Lung (tissue), 12 donors: ENCODE results near the gene PDE6G. TPM values are rescaled to one million over a fixed set of nuclear protein-coding genes. Genes with fewer than 3 reads are reported as not detected.
A peak's percentile ranks its signal among the peaks of the same experiment; 100 is the strongest.
"Not testable (repeated sequence)": the region's sequence is repeated elsewhere in the genome, so short reads cannot be mapped to it uniquely, and the experiment has no call there.

ENCODE experiments used
- ATAC-seq: fragments of 200-7000 bp; cut with Tn5 transposase; one replicate; pipeline ENCODE4 v1.9.1; 2020; ENCODE audit warnings: moderate number of reproducible peaks; ENCODE audit not compliant: insufficient read depth, low FRiP score
- DNase-seq, 3 donors: peaks; one replicate each; pipeline ENCODE4 v3.0.0-alpha.2; 2013 to 2017
- H3K27ac ChIP-seq, 2 donors: one replicate each; pipeline ENCODE4 v1.5.1; 2013; ENCODE audit warnings: mild to moderate bottlenecking in 2 of 2, moderate library complexity in 2 of 2, control low read depth in 1 of 2, inconsistent platforms in 1 of 2, low read depth in 1 of 2, low read length in 1 of 2
- H3K27me3 ChIP-seq, 3 donors: one replicate each; pipeline ENCODE4 v1.5.1; 2013; ENCODE audit warnings: low read length in 2 of 3; ENCODE audit not compliant: control insufficient read depth in 3 of 3, insufficient read depth in 3 of 3
- H3K36me3 ChIP-seq, 4 donors: one replicate each; pipeline ENCODE4 v1.5.1; 2013; ENCODE audit warnings: low read length in 4 of 4, mild to moderate bottlenecking in 1 of 4, moderate library complexity in 1 of 4; ENCODE audit not compliant: control insufficient read depth in 4 of 4, insufficient read depth in 4 of 4
- H3K4me1 ChIP-seq, 5 donors: one replicate each; pipeline ENCODE4 v1.5.1; 2013; ENCODE audit warnings: low read length in 5 of 5, mild to moderate bottlenecking in 2 of 5, moderate library complexity in 1 of 5; ENCODE audit not compliant: control insufficient read depth in 5 of 5, insufficient read depth in 5 of 5
- H3K4me3 ChIP-seq: one replicate; pipeline ENCODE4 v1.5.1; 2013; ENCODE audit warnings: mild to moderate bottlenecking, control low read depth, moderate library complexity
- H3K9ac ChIP-seq, 2 donors: one replicate each; pipeline ENCODE4 v1.5.1; 2013; ENCODE audit warnings: low read length in 2 of 2, control low read depth in 1 of 2; ENCODE audit not compliant: insufficient read depth in 1 of 2
- H3K9me3 ChIP-seq, 4 donors: one replicate each; pipeline ENCODE4 v1.5.1; 2013; ENCODE audit warnings: low read length in 3 of 4, mild to moderate bottlenecking in 1 of 4, moderate library complexity in 1 of 4; ENCODE audit not compliant: control insufficient read depth in 4 of 4, insufficient read depth in 3 of 4
- WGBS, 2 donors: extraction: QIAGEN DNeasy Blood & Tissue Kit; methylation state at CpG; one replicate each; pipeline ENCODE4 v1.1.7; 2013; 5-methylcytosine and 5-hydroxymethylcytosine counted together
- polyA plus RNA-seq, 2 donors: library from polyadenylated mRNA; stranded (reverse); fragments of 200-250 nt; gene quantifications; one replicate each; pipeline ENCODE4 v1.2.1, GENCODE V29; 2013
- total RNA-seq, 2 donors: library from RNA; depleted of rRNA in 1 of 2; stranded (reverse); fragments of >200 nt in 1 of 2; gene quantifications; one replicate each; pipeline ENCODE4 v1.2.1, GENCODE V29; 2014 to 2021
- TF ChIP-seq, protein P1 (sequence below): IDR thresholded peaks from 2 replicates; pipeline ENCODE4 v1.5.1; 2012; ENCODE audit warnings: mild to moderate bottlenecking; ENCODE audit errors: control extremely low read depth, extremely low read depth
- donor health status: control.
- donor health status: control.
- donor health status: Bipolar disorder and iron deficiency.
- donor health status: healthy.
- donor health status: DM: yes; HTN: yes; CAD: no.

The PDE6G gene
- total and polyA plus RNA-seq, 4 donors: 1.8 to 2.1 (median 1.8) TPM; not detected in 1

- Histone ChIP-seq H3K9ac (no peak overlapping the region), H3K4me3 (no peak overlapping the region), H3K27me3 (no peaks in the 10 kb centered on the region), H3K36me3 (peaks cover 2 to 33% (median 9%) of the 10 kb centered on the region in 4 donors), H3K4me1 (peaks cover 0 to 4% (median 0%) of the 10 kb centered on the region in 5 donors), H3K9me3 (no peaks in the 10 kb centered on the region), H3K27ac (no peak overlapping the region)
- no peak for ATAC-seq
- TF ChIP-seq, protein P1, sequence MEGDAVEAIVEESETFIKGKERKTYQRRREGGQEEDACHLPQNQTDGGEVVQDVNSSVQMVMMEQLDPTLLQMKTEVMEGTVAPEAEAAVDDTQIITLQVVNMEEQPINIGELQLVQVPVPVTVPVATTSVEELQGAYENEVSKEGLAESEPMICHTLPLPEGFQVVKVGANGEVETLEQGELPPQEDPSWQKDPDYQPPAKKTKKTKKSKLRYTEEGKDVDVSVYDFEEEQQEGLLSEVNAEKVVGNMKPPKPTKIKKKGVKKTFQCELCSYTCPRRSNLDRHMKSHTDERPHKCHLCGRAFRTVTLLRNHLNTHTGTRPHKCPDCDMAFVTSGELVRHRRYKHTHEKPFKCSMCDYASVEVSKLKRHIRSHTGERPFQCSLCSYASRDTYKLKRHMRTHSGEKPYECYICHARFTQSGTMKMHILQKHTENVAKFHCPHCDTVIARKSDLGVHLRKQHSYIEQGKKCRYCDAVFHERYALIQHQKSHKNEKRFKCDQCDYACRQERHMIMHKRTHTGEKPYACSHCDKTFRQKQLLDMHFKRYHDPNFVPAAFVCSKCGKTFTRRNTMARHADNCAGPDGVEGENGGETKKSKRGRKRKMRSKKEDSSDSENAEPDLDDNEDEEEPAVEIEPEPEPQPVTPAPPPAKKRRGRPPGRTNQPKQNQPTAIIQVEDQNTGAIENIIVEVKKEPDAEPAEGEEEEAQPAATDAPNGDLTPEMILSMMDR: no peak
- WGBS, 2 donors: 87 to 94% methylated on average over 17 of the region's 17 CpGs
- DNase-seq: no peak
Measured at GRCh38 chr17:81676906-81677305, 20.6 kb upstream of the PDE6G start.

DNA sequence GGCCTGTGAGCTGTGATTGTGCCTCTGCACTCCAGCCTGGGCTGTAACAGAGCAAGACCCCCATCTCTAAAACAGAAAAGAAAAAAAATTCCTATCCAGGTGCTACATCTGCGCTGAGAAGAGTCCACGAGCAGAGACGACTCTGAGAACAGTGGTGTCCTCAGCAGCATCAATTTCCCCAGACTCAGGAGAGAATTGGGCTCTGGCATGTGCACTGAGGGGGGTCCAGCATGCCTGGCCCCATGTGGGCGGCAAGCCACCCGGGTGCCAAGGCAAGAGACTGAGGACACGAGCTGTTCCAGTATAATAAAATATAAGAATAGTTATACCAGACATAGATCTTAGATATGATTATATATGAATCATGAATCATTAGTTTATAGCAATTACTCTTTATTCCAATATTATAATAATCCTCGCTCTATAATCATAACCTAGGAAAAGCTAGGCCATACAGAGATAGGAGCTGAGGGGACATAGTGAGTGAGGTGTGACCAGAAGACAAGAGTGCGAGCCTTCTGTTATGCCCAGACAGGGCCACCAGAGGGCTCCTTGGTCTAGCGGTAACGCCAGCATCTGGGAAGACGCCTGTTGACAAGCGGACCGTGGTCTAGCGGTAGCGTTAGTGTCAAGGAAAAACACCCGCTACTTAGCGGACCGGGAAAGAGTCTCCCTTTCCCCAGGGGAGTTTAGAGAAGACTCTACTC is 19.3 kb upstream of the PDE6G start:
- not testable (repeated sequence) for H3K4me1 ChIP-seq, H3K4me3 ChIP-seq, H3K27ac ChIP-seq, H3K9me3 ChIP-seq, H3K27me3 ChIP-seq, H3K9ac ChIP-seq, ATAC-seq
- H3K36me3 ChIP-seq: peaks cover 5 to 35% (median 12%) of the 10 kb centered on the region in 4 donors
- TF ChIP-seq, protein P1: peak; percentile 8
- DNase-seq: peak in 1 of 3 donors; percentile 13
- 47 to 52% methylated on average over 18 of the region's 18 CpGs for WGBS, 2 donors

DNA sequence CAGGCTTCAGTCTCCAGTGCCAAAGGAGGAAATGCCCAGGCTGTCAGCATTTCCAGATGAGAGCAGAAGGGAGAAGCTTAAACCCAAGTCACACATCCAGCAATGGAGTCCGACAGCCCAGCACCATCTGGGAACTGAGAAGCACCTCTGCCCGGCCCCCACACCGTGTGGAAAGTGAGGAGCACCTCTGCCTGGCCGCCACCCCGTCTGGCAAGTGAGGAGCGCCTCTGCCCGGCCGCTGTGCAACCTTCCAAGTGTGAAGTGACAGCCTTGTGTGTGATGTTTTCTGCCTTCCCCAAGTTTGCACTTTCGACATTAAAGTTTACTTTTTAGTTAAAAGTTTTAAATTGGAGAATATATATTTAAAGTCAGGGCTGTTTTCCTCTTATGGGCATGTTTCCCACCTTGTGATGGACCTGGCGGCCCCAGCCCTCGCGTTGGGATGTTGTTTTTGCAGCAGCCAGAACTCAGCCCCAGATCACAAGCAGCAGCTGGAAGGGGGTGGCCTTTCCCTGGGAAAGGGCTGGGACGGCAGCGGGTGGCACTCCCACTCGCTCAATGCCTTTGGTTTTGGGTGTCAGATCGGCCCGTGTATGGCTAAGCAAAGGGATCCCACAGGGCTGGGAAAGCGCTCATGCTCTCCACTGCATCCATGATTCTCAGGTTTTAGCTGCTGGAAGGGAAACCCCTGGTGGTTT is 17.4 kb upstream of the PDE6G start:
- no peak overlapping the region for H3K9ac ChIP-seq
- no peaks in the 10 kb centered on the region for H3K9me3 ChIP-seq
- H3K4me3 ChIP-seq: no peak overlapping the region
- no peaks in the 10 kb centered on the region for H3K27me3 ChIP-seq
- ATAC-seq (no peak), DNase-seq (no peak)
- no peak overlapping the region for H3K27ac ChIP-seq
- WGBS, 2 donors: 88 to 91% methylated on average over 18 of the region's 18 CpGs
- TF ChIP-seq, protein P1: no peak
- peaks cover 7 to 42% (median 12%) of the 10 kb centered on the region in 4 donors for H3K36me3 ChIP-seq
- H3K4me1 ChIP-seq: no peaks in the 10 kb centered on the region
